Measurements from ENCODE around the gene EFR3B. TPM values are rescaled to one million over a fixed set of nuclear protein-coding genes. Genes with fewer than 3 reads are reported as not detected.

The EFR3B gene
- total RNA-seq, 1 donor from 2014 or later = 17.2 TPM

DNA sequence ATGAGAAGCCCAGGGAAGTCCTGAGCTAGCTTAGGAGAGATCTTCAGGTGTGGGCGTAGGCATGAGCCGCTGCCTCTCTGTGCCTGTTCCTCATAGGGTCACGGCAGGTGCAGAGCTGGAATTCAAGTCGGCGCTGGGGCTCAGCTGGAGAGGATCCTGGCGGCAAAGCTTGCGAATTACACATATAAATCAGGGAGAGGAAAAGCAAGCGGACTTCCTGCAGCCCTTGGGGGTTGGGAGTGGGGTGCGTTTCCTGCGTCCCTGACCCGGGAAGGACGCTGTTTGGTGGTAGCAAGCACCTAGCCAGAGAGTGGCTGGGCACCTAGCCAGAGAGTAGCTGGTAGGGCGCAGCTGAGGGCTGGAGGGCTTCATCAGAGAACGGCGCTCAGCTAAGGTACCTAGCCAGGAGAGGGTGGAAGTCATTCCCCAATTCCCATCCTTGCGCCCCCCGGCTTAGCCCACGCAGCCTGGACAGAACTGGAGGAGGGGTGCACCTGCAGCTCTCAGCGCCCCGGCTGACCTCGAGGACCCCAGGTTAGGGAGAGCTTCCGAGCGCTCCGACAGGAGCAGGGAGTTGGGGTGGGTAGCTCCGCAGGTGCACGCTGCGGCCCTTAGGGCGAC, 459 bp upstream of the EFR3B start:
- H3K4me1 ChIP-seq = peaks cover 13% of the 10 kb centered on the region
- Mint-ChIP-seq H3K36me3 (peaks cover 10% of the 10 kb centered on the region), H3K27me3 (ENCODE audit: insufficient read depth, low read depth) (peaks cover 19% of the 10 kb centered on the region), H3K27ac (no peak overlapping the region), H3K9me3 (no peaks in the 10 kb centered on the region), H3K4me1 (peaks cover 25% of the 10 kb centered on the region), H3K4me3 (peak overlapping the region; percentile 86)
- H3K9me3 ChIP-seq (ENCODE audit: low read depth) = no peaks in the 10 kb centered on the region
- peaks cover 23% of the 10 kb centered on the region for H3K27me3 ChIP-seq
- no peaks in the 10 kb centered on the region for H3K36me3 ChIP-seq
- no peak overlapping the region for H3K27ac ChIP-seq
- DNase-seq (ENCODE audit: low spot score) = peak; percentile 88
- peak overlapping the region; percentile 99 for H2AFZ ChIP-seq (replicated peaks)
- peak overlapping the region; percentile 82 for H3K4me3 ChIP-seq
- H3K4me2 ChIP-seq = peak overlapping the region; percentile 100
- H3K79me2 ChIP-seq (ENCODE audit: low read depth) = peaks cover 37% of the 10 kb centered on the region
- H3K9ac ChIP-seq = no peak overlapping the region
- H3F3A ChIP-seq (ENCODE audit: low read depth) = peaks cover 22% of the 10 kb centered on the region
- TF ChIP-seq CTCF (IDR thresholded peaks at IDR 0.05) (peak; percentile 47), EZH2phosphoT487 (IDR thresholded peaks at IDR 0.05) (no peak)
- peaks cover 24% of the 10 kb centered on the region for H4K20me1 ChIP-seq (ENCODE audit: low read depth)

DNA sequence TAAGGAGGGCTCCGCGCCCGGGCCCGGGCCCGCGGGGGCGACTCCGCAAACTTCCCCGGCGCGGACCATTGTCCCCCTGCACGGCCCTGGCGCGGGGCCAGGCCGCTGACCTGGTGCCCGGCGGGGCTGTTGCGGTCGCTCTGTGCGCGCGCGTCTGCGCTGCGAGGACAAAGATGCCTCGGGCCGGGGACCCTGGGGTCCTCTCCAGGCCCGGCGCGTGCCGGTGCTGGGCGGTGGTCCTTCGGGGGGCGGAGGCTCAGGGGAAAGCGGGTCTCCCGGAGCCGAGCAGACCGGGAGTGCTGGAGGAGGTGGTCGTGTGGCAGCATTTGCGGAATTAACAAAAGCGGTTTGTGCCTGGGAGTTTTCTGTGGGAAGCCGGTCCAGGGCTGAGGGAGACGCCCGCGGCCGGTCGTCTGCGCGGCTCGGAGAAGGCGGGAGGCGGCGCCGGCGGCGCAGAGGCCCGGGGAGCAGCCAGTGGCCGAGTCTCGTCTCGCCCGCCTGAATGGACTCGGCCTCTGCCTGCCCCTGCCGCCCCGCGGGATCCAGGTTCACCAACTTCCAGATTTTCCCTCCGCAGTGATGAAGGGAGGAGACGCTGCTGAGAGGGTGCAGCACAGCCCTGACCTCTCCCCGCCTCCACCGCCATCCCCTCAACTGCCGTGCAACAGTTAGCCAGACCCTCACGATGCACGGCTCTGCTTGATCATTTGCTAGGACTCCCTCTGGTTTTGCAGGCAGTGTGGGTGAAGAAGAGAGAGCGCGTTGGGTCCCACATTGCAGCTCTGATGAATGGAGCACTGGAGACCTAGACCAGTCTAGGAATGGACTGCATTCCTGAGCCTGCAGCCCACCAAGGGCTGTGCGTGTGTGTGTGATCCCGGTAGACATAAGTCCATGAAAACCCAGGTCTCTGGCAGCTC, 705 bp downstream of the EFR3B start:
- TF ChIP-seq CTCF (IDR thresholded peaks at IDR 0.05) = no peak
- TF ChIP-seq EZH2phosphoT487 (IDR thresholded peaks at IDR 0.05) = no peak
- TF ChIP-seq EZH2 (IDR thresholded peaks at IDR 0.05) = no peak
- Mint-ChIP-seq H3K9me3 (no peaks in the 10 kb centered on the region), H3K27ac (peak overlapping the region; percentile 90), H3K4me3 (peak overlapping the region; percentile 98), H3K36me3 (peaks cover 14% of the 10 kb centered on the region), H3K4me1 (peaks cover 25% of the 10 kb centered on the region), H3K27me3 (ENCODE audit: insufficient read depth, low read depth) (peaks cover 22% of the 10 kb centered on the region)
- H3K4me1 ChIP-seq = peaks cover 13% of the 10 kb centered on the region
- peak overlapping the region; percentile 59 for H2AFZ ChIP-seq (replicated peaks)
- H3K27me3 ChIP-seq = peaks cover 23% of the 10 kb centered on the region
- no peaks in the 10 kb centered on the region for H3K9me3 ChIP-seq (ENCODE audit: low read depth)
- peak overlapping the region; percentile 87 for H3K4me2 ChIP-seq
- no peaks in the 10 kb centered on the region for H3K36me3 ChIP-seq
- H3K4me3 ChIP-seq = peak overlapping the region; percentile 94
- peaks cover 37% of the 10 kb centered on the region for H3K79me2 ChIP-seq (ENCODE audit: low read depth)
- H3K9ac ChIP-seq = peak overlapping the region; percentile 64
- peak overlapping the region; percentile 81 for H3K27ac ChIP-seq
- DNase-seq (ENCODE audit: low spot score) = peak; percentile 78
- peaks cover 22% of the 10 kb centered on the region for H3F3A ChIP-seq (ENCODE audit: low read depth)
- peaks cover 24% of the 10 kb centered on the region for H4K20me1 ChIP-seq (ENCODE audit: low read depth)

- peak overlapping the region; percentile 94 for H3K4me3 ChIP-seq
- H3K36me3 ChIP-seq = no peaks in the 10 kb centered on the region
- peak overlapping the region; percentile 90 for H3K27ac Mint-ChIP-seq
- H3F3A ChIP-seq (ENCODE audit: low read depth) = peaks cover 22% of the 10 kb centered on the region
- H2AFZ ChIP-seq (replicated peaks) = peak overlapping the region; percentile 59
- H3K9me3 Mint-ChIP-seq = no peaks in the 10 kb centered on the region
- peaks cover 37% of the 10 kb centered on the region for H3K79me2 ChIP-seq (ENCODE audit: low read depth)
- H3K4me1 Mint-ChIP-seq = peaks cover 25% of the 10 kb centered on the region
- TF ChIP-seq EZH2 (IDR thresholded peaks at IDR 0.05) (no peak), EZH2phosphoT487 (IDR thresholded peaks at IDR 0.05) (no peak), CTCF (IDR thresholded peaks at IDR 0.05) (no peak)
- peaks cover 13% of the 10 kb centered on the region for H3K4me1 ChIP-seq
- no peaks in the 10 kb centered on the region for H3K9me3 ChIP-seq (ENCODE audit: low read depth)
- H3K27me3 Mint-ChIP-seq (ENCODE audit: insufficient read depth, low read depth) = peaks cover 22% of the 10 kb centered on the region
- H3K27me3 ChIP-seq = peaks cover 23% of the 10 kb centered on the region
- H4K20me1 ChIP-seq (ENCODE audit: low read depth) = peaks cover 31% of the 10 kb centered on the region
- DNase-seq (ENCODE audit: low spot score) = peak; percentile 68
- H3K4me3 Mint-ChIP-seq = peak overlapping the region; percentile 98
- no peak overlapping the region for H3K27ac ChIP-seq
- H3K4me2 ChIP-seq = peak overlapping the region; percentile 87
- H3K36me3 Mint-ChIP-seq = peaks cover 14% of the 10 kb centered on the region
- H3K9ac ChIP-seq = peak overlapping the region; percentile 64
Measured at GRCh38 chr2:25043241-25043867, 1.5 kb downstream of the EFR3B start.

All from neural progenitor cell (in vitro differentiated cells).